Caco-2 (cell line): Measurements from ENCODE around the gene MROH2B. TPM values are rescaled to one million over a fixed set of nuclear protein-coding genes. Genes with fewer than 3 reads are reported as not detected.

ENCODE experiments used
- BruUV-seq: library from RNA; stranded (reverse); fragments of 400-500 nt; replicated peaks from 2 replicates; lab custom pipeline; 2021; lab: Mats Ljungman, UMichigan
- CTCF ChIA-PET: fragments of 300-600 bp; sonication (Branson Sonifier 250); formaldehyde crosslinking; loops from one replicate; lab custom pipeline; 2022; ENCODE audit warnings: antibody characterized with exemption; lab: Charles Lee
- POLR2A ChIA-PET: fragments of 300-600 bp; sonication (Branson Sonifier 250); formaldehyde crosslinking; loops from one replicate; lab custom pipeline; 2022; ENCODE audit warnings: antibody characterized with exemption; lab: Charles Lee
- DNase-seq, 2 experiments: peaks; one replicate each; pipeline versions ENCODE4 v3.0.0 to v3.0.0-alpha.2; 2020 to 2022
- H3K27me3 ChIP-seq: replicated peaks from 2 replicates; pipeline ENCODE4 v1.6.0; 2011; ENCODE audit warnings: low read length; ENCODE audit not compliant: control insufficient read depth, insufficient read depth
- H3K36me3 ChIP-seq: 2 replicates; pipeline ENCODE4 v1.5.1; 2011; ENCODE audit warnings: low read length; ENCODE audit not compliant: control insufficient read depth, insufficient read depth
- H3K4me1 ChIP-seq: fragments of 250-450 bp; sonication (Bioruptor Pico); 2 replicates; pipeline ENCODE4 v1.5.1; 2020; ENCODE audit warnings: mild to moderate bottlenecking
- H3K4me3 ChIP-seq: 2 replicates; pipeline ENCODE4 v1.5.1; 2011; ENCODE audit warnings: low read depth, mild to moderate bottlenecking, control low read depth, low read length
- H3K9me3 ChIP-seq: fragments of 250-450 bp; sonication (Bioruptor Pico); 2 replicates; pipeline ENCODE4 v1.5.1; 2020; ENCODE audit warnings: mild to moderate bottlenecking, moderate library complexity
- H3K27ac Mint-ChIP-seq: one replicate; pipeline ENCODE4 v1.8.0; 2022; ENCODE audit warnings: mixed read lengths; ENCODE audit not compliant: unreplicated experiment
- H3K27me3 Mint-ChIP-seq: one replicate; pipeline ENCODE4 v1.8.0; 2022; ENCODE audit warnings: mixed read lengths; ENCODE audit not compliant: insufficient read depth, unreplicated experiment
- H3K36me3 Mint-ChIP-seq: one replicate; pipeline ENCODE4 v1.8.0; 2022; ENCODE audit warnings: mild to moderate bottlenecking, mixed read lengths; ENCODE audit not compliant: insufficient read depth, unreplicated experiment
- H3K4me1 Mint-ChIP-seq: one replicate; pipeline ENCODE4 v1.8.0; 2022; ENCODE audit warnings: low read depth, mixed read lengths; ENCODE audit not compliant: unreplicated experiment
- H3K4me3 Mint-ChIP-seq: one replicate; pipeline ENCODE4 v1.8.0; 2022; ENCODE audit warnings: mild to moderate bottlenecking, moderate library complexity, mixed read lengths; ENCODE audit not compliant: unreplicated experiment
- H3K9me3 Mint-ChIP-seq: one replicate; pipeline ENCODE4 v1.8.0; 2022; ENCODE audit warnings: mixed read lengths; ENCODE audit not compliant: unreplicated experiment
- intact Hi-C: fragments of 100-400 bp; cut with micrococcal nuclease; formaldehyde crosslinking; loops from one replicate; pipeline ENCODE4 v1.10.0; 2022; ENCODE audit not compliant: unreplicated experiment
- total RNA-seq: library from RNA; stranded (reverse); gene quantifications from 2 replicates; pipeline ENCODE4 v1.2.3, GENCODE V29; 2022
- TF ChIP-seq, protein P1 (sequence below), 2 experiments: fragments of 200-600 bp in 1 of 2; IDR thresholded peaks; 1 replicate in 1 of 2; 2 replicates in 1 of 2; pipeline versions ENCODE4 v1.5.1 to v1.8.0; 2011 to 2022; ENCODE audit warnings: antibody characterized with exemption in 1 of 2, control low read depth in 1 of 2, inconsistent platforms in 1 of 2, low read depth in 1 of 2, low read length in 1 of 2, mild to moderate bottlenecking in 1 of 2, moderate library complexity in 1 of 2; ENCODE audit not compliant: insufficient read depth in 1 of 2, severe bottlenecking in 1 of 2, unreplicated experiment in 1 of 2

The MROH2B gene
- total RNA-seq, 1 experiment from 2014 or later: not detected

DNA sequence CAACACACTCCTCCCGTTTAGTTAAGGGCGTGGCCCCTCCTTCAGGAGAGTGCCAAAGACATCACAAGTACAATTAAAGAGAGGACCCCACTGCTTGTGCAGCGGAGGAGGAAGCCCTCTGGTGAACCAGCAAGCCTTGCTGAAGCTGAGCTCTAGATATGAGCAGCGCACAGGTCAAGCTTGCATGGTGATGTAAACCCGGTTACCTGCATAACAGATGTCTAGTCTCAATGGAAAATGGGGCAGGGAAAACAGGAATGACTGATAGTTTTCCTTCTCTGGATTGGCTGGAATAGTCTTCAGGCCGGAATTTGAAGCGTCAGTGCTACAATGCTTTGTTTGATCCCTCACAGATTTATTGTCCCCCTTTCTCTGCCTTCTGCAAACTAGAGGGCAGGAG is 66.2 kb downstream of the MROH2B start:
- Histone ChIP-seq H3K27me3 (no peaks in the 10 kb centered on the region), H3K9me3 (no peaks in the 10 kb centered on the region), H3K4me3 (no peak overlapping the region), H3K36me3 (no peaks in the 10 kb centered on the region), H3K4me1 (no peaks in the 10 kb centered on the region)
- Mint-ChIP-seq H3K27me3 (no peaks in the 10 kb centered on the region), H3K9me3 (no peaks in the 10 kb centered on the region), H3K4me1 (no peaks in the 10 kb centered on the region), H3K4me3 (no peak overlapping the region), H3K27ac (no peak overlapping the region), H3K36me3 (no peaks in the 10 kb centered on the region)
- POLR2A ChIA-PET: no interaction called here
- DNase-seq: no peak
- BruUV-seq: no TSS peak
- TF ChIP-seq, protein P1, sequence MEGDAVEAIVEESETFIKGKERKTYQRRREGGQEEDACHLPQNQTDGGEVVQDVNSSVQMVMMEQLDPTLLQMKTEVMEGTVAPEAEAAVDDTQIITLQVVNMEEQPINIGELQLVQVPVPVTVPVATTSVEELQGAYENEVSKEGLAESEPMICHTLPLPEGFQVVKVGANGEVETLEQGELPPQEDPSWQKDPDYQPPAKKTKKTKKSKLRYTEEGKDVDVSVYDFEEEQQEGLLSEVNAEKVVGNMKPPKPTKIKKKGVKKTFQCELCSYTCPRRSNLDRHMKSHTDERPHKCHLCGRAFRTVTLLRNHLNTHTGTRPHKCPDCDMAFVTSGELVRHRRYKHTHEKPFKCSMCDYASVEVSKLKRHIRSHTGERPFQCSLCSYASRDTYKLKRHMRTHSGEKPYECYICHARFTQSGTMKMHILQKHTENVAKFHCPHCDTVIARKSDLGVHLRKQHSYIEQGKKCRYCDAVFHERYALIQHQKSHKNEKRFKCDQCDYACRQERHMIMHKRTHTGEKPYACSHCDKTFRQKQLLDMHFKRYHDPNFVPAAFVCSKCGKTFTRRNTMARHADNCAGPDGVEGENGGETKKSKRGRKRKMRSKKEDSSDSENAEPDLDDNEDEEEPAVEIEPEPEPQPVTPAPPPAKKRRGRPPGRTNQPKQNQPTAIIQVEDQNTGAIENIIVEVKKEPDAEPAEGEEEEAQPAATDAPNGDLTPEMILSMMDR (IDR thresholded peaks at IDR 0.05; ENCODE audit: insufficient read depth in 1 of 2, low read depth in 1 of 2, low read length in 1 of 2, severe bottlenecking in 1 of 2, unreplicated experiment in 1 of 2): no peak
- intact Hi-C loops: no loop called here
- CTCF ChIA-PET: no interaction called here

DNA sequence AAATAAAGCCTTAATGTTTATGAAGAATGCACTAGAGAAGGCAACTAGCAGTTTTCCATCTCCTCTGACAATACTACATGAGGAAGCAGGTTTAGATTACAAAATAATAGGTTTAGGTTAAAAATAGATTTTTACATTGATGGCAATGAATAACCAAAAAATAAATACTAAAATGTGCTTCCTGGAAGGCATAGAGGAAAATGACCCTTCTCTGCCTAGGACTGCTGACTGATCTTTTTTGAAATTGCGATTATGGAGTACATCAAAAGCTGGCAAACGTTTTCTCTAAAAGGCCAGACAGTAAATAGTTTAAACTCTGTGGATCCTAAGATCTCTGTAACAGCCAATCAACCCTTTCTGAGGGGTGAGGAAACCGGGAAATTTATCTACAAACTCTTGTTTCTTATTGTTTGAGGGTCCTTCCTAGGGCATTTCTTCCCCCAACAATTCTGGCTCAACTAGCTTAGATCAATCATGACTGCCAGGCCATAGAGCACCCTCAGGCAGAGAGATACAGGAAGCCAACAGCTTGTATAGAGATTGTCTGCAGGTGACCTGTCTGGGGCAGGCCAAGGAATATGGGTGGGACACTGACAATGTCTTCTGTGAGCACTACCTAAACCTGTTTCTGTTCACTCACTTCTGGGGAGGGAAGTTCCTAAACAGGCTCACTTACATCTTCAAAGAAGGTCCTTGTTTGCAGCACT is 67.3 kb downstream of the MROH2B start:
- H3K4me3 ChIP-seq: no peak overlapping the region
- Mint-ChIP-seq H3K4me3 (no peak overlapping the region), H3K27me3 (peaks cover 4% of the 10 kb centered on the region), H3K4me1 (no peaks in the 10 kb centered on the region), H3K36me3 (no peaks in the 10 kb centered on the region), H3K9me3 (no peaks in the 10 kb centered on the region), H3K27ac (no peak overlapping the region)
- CTCF ChIA-PET: no interaction called here
- no peaks in the 10 kb centered on the region for H3K9me3 ChIP-seq
- DNase-seq: no peak
- POLR2A ChIA-PET: no interaction called here
- intact Hi-C loops: no loop called here
- H3K4me1 ChIP-seq: no peaks in the 10 kb centered on the region
- no TSS peak for BruUV-seq
- no peaks in the 10 kb centered on the region for H3K27me3 ChIP-seq
- TF ChIP-seq, protein P1 (IDR thresholded peaks at IDR 0.05; ENCODE audit: insufficient read depth in 1 of 2, low read depth in 1 of 2, low read length in 1 of 2, severe bottlenecking in 1 of 2, unreplicated experiment in 1 of 2): no peak
- no peaks in the 10 kb centered on the region for H3K36me3 ChIP-seq

DNA sequence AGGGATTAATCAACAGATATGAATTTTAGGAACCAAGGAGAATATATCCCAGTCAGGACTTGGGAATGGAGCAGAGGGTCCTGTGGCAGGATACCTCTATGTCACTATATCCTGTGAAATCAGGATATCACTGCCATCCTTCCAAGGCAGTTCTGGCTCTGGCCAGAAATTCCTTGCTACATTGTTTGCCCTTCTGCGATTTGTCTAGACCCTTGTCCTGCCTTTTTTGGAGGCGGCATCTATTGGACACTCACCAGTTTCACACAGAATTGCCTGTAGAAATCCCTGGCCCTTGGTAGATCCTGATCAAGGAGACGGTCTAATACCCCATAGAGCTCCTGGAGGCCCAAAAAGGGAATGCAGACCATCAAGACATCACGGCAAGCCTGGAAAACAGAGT is 71.2 kb downstream of the MROH2B start:
- no peaks in the 10 kb centered on the region for H3K27me3 ChIP-seq
- no peak overlapping the region for H3K4me3 ChIP-seq
- no peaks in the 10 kb centered on the region for H3K36me3 Mint-ChIP-seq
- ChIA-PET POLR2A (no interaction called here), CTCF (no interaction called here)
- no peaks in the 10 kb centered on the region for H3K4me1 ChIP-seq
- no peak overlapping the region for H3K4me3 Mint-ChIP-seq
- TF ChIP-seq, protein P1 (IDR thresholded peaks at IDR 0.05; ENCODE audit: insufficient read depth in 1 of 2, low read depth in 1 of 2, low read length in 1 of 2, severe bottlenecking in 1 of 2, unreplicated experiment in 1 of 2): no peak
- no peak for DNase-seq
- BruUV-seq: no TSS peak
- no peaks in the 10 kb centered on the region for H3K9me3 ChIP-seq
- peaks cover 6% of the 10 kb centered on the region for H3K27me3 Mint-ChIP-seq
- no peaks in the 10 kb centered on the region for H3K36me3 ChIP-seq
- no peak overlapping the region for H3K27ac Mint-ChIP-seq
- no peaks in the 10 kb centered on the region for H3K9me3 Mint-ChIP-seq
- intact Hi-C loops: no loop called here
- H3K4me1 Mint-ChIP-seq: no peaks in the 10 kb centered on the region
